HCT116 (cell line): ENCODE data around the gene PHF20. TPM values are rescaled to one million over a fixed set of nuclear protein-coding genes. Genes with fewer than 3 reads are reported as not detected.

Experiments used
- ATAC-seq: fragments of 200-7000 bp; cut with Tn5 transposase; 2 replicates; pipeline ENCODE4 v1.9.1; 2020; ENCODE audit warnings: mild to moderate bottlenecking, moderate library complexity
- BruUV-seq: library from RNA; stranded (reverse); fragments of 400-500 nt; replicated peaks from 2 replicates; lab custom pipeline; 2021; lab: Mats Ljungman, UMichigan
- CTCF ChIA-PET: fragments of 300-600 bp; sonication (Branson Sonifier 250); formaldehyde crosslinking; loops from one replicate; lab custom pipeline; 2021; ENCODE audit warnings: antibody characterized with exemption; lab: Charles Lee
- POLR2A ChIA-PET: fragments of 300-600, 350-600 bp; sonication (Branson Sonifier 250); formaldehyde crosslinking; loops from one replicate; lab custom pipeline; 2021; ENCODE audit warnings: antibody characterized with exemption; lab: Charles Lee
- RAD21 ChIA-PET, 2 experiments: fragments of 300-600 bp; sonication (Branson Sonifier 250); formaldehyde crosslinking; loops; one replicate each; lab custom pipeline; 2023; ENCODE audit warnings: low total read pairs in 2 of 2; ENCODE audit not compliant: uncharacterized antibody in 2 of 2, unreplicated experiment in 2 of 2, low non-redundant PET in 1 of 2; lab: Charles Lee
- DNase-seq: peaks from one replicate; pipeline ENCODE4 v3.0.0-alpha.2; 2010; ENCODE audit warnings: low read depth, low spot score
- H2AFZ ChIP-seq: fragments of 200-600 bp; shearing (Covaris generic), sonication (generic); 2 replicates; pipeline ENCODE4 v1.6.1; 2017; ENCODE audit warnings: low read depth, mixed run types, mixed read lengths, antibody characterized with exemption, low read length; ENCODE audit not compliant: poor library complexity, severe bottlenecking
- H3K27ac ChIP-seq: 2 replicates; pipeline ENCODE4 v1.5.1; 2012; ENCODE audit warnings: low read depth, low read length
- H3K27me3 ChIP-seq: fragments of 200-600 bp; sonication (generic); 2 replicates; pipeline ENCODE4 v1.6.1; 2016; ENCODE audit warnings: mixed run types, low read length, mixed read lengths; ENCODE audit not compliant: insufficient read depth
- H3K36me3 ChIP-seq, 2 experiments: fragments of 200-500 bp in 1 of 2; fragments of 200-600 bp in 1 of 2; sonication (Bioruptor generic) in 1 of 2; sonication (generic) in 1 of 2; 2 replicates each; pipeline versions ENCODE4 v1.5.1 to v1.6.1; 2014 to 2016; ENCODE audit warnings: low read length in 2 of 2, inconsistent platforms in 1 of 2, mixed read lengths in 1 of 2, mixed run types in 1 of 2; ENCODE audit not compliant: insufficient read depth in 2 of 2, control insufficient read depth in 1 of 2
- H3K4me1 ChIP-seq, 2 experiments: fragments of 200-600 bp in 1 of 2; sonication (generic) in 1 of 2; 2 replicates each; pipeline versions ENCODE4 v1.5.1 to v1.6.1; 2012 to 2017; ENCODE audit warnings: low read length in 2 of 2, inconsistent platforms in 1 of 2, mild to moderate bottlenecking in 1 of 2, mixed read lengths in 1 of 2, mixed run types in 1 of 2, moderate library complexity in 1 of 2; ENCODE audit not compliant: insufficient read depth in 2 of 2, control insufficient read depth in 1 of 2
- H3K4me2 ChIP-seq: fragments of 200-600 bp; sonication (generic); 2 replicates; pipeline ENCODE4 v1.6.1; 2017; ENCODE audit warnings: mixed run types, low read length, mixed read lengths
- H3K4me3 ChIP-seq, 2 experiments: fragments of 200-600 bp in 1 of 2; sonication (generic) in 1 of 2; replicated peaks in 1 of 2; 2 replicates each; pipeline ENCODE4 v1.5.1; 2011 to 2016; ENCODE audit warnings: low read length in 2 of 2, control low read depth in 1 of 2, low read depth in 1 of 2, mild to moderate bottlenecking in 1 of 2, mixed read lengths in 1 of 2, mixed run types in 1 of 2
- H3K79me2 ChIP-seq: fragments of 200-600 bp; sonication (generic); 2 replicates; pipeline ENCODE4 v1.6.1; 2017; ENCODE audit warnings: mild to moderate bottlenecking, mixed run types, low read length, moderate library complexity, mixed read lengths; ENCODE audit not compliant: insufficient read depth
- H3K9ac ChIP-seq: fragments of 200-600 bp; sonication (generic); 2 replicates; pipeline ENCODE4 v1.6.1; 2016; ENCODE audit warnings: low read length, mixed read lengths
- H3K9me2 ChIP-seq: fragments of 200-600 bp; sonication (generic), shearing (Covaris generic); 2 replicates; pipeline ENCODE4 v1.6.1; 2017; ENCODE audit warnings: mixed run types, mild to moderate bottlenecking, moderate library complexity; ENCODE audit not compliant: insufficient read depth
- H3K9me3 ChIP-seq, 2 experiments: fragments of 200-500 bp in 1 of 2; fragments of 200-600 bp in 1 of 2; sonication (Bioruptor generic) in 1 of 2; sonication (generic) in 1 of 2; 2 replicates each; pipeline ENCODE4 v1.6.1; 2014 to 2017; ENCODE audit warnings: low read length in 2 of 2, mixed read lengths in 2 of 2, inconsistent platforms in 1 of 2, low read depth in 1 of 2, mild to moderate bottlenecking in 1 of 2, mixed run types in 1 of 2, moderate library complexity in 1 of 2; ENCODE audit not compliant: control insufficient read depth in 1 of 2, insufficient read depth in 1 of 2
- H4K20me1 ChIP-seq: fragments of 200-600 bp; sonication (generic), shearing (Covaris generic); 2 replicates; pipeline ENCODE4 v1.6.1; 2017; ENCODE audit warnings: mixed run types, mild to moderate bottlenecking, moderate library complexity; ENCODE audit not compliant: insufficient read depth
- CBX3 ChIP-seq: IDR thresholded peaks from 2 replicates; pipeline ENCODE4 v1.6.1; 2012; ENCODE audit warnings: low read depth
- CEBPB ChIP-seq: IDR thresholded peaks from 2 replicates; pipeline ENCODE4 v1.6.1; 2012; ENCODE audit warnings: low read depth
- ELF1 ChIP-seq: IDR thresholded peaks from 2 replicates; pipeline ENCODE4 v1.6.1; 2012; ENCODE audit warnings: low read depth, borderline replicate concordance
- EZH2 ChIP-seq: fragments of 200-600 bp; sonication (generic); IDR thresholded peaks from 2 replicates; pipeline ENCODE4 v1.6.1; 2017; ENCODE audit warnings: antibody characterized with exemption, mixed run types
- EZH2phosphoT487 ChIP-seq: fragments of 200-600 bp; IDR thresholded peaks from 2 replicates; pipeline ENCODE4 v1.6.1; 2018; ENCODE audit warnings: antibody characterized with exemption, borderline replicate concordance
- FOSL1 ChIP-seq: IDR thresholded peaks from 2 replicates; pipeline ENCODE4 v1.6.1; 2012; ENCODE audit warnings: low read depth
- JUND ChIP-seq: IDR thresholded peaks from 2 replicates; pipeline ENCODE4 v1.6.1; 2012
- POLR2A ChIP-seq: IDR thresholded peaks from 2 replicates; pipeline ENCODE4 v1.7.0; 2011; ENCODE audit warnings: borderline replicate concordance; ENCODE audit not compliant: insufficient read depth, insufficient read length; ENCODE audit errors: extremely low read depth
- POLR2AphosphoS5 ChIP-seq: IDR thresholded peaks from 2 replicates; pipeline ENCODE4 v1.6.1; 2011; ENCODE audit warnings: mild to moderate bottlenecking, low read depth, low read length, moderate library complexity
- RAD21 ChIP-seq: IDR thresholded peaks from 2 replicates; pipeline ENCODE4 v1.6.1; 2012; ENCODE audit warnings: low read depth, mild to moderate bottlenecking
- SP1 ChIP-seq: IDR thresholded peaks from 2 replicates; pipeline ENCODE4 v1.6.1; 2012; ENCODE audit warnings: low read depth
- SRF ChIP-seq: IDR thresholded peaks from 2 replicates; pipeline ENCODE4 v1.6.1; 2012; ENCODE audit warnings: low read depth
- YY1 ChIP-seq: IDR thresholded peaks from 2 replicates; pipeline ENCODE4 v1.6.1; 2011; ENCODE audit warnings: low read length, low read depth, moderate library complexity, mild to moderate bottlenecking; ENCODE audit not compliant: insufficient replicate concordance; ENCODE audit errors: extremely low read depth
- ZFX ChIP-seq: fragments of 450-650 bp; IDR thresholded peaks from 2 replicates; pipeline ENCODE4 v1.6.1; 2017
- ZNF274 ChIP-seq: fragments of 200-500 bp; sonication (Bioruptor generic); IDR thresholded peaks from 2 replicates; pipeline ENCODE4 v1.6.1; 2014; ENCODE audit warnings: mild to moderate bottlenecking, low read depth, low read length, inconsistent platforms
- intact Hi-C: fragments of 100-400 bp; cut with micrococcal nuclease; formaldehyde crosslinking; loops from 2 replicates; pipeline ENCODE4 v1.10.0; 2022
- total RNA-seq: library from RNA; stranded (reverse); gene quantifications from one replicate; pipeline ENCODE4 v1.2.1, GENCODE V29; 2021; ENCODE audit not compliant: unreplicated experiment
- TF ChIP-seq, protein P1 (sequence below): IDR thresholded peaks from 2 replicates; pipeline ENCODE4 v1.6.1; 2012
- TF ChIP-seq, protein P2 (sequence below): IDR thresholded peaks from 2 replicates; pipeline ENCODE4 v1.6.1; 2012; ENCODE audit warnings: low read depth
- TF ChIP-seq, protein P3 (sequence below), 3 experiments: fragments of 200-600 bp in 1 of 3; sonication (generic) in 1 of 3; IDR thresholded peaks in 2 of 3; conservative IDR thresholded peaks in 1 of 3; 2 replicates each; pipeline ENCODE4 v1.5.1; 2012 to 2017; ENCODE audit warnings: low read depth in 2 of 3, low read length in 2 of 3, antibody characterized with exemption in 1 of 3, borderline replicate concordance in 1 of 3, control low read depth in 1 of 3, mild to moderate bottlenecking in 1 of 3, mixed read lengths in 1 of 3, mixed run types in 1 of 3, moderate library complexity in 1 of 3; ENCODE audit not compliant: insufficient read depth in 1 of 3
- TF ChIP-seq, protein P4 (sequence below): IDR thresholded peaks from 2 replicates; pipeline ENCODE4 v1.6.1; 2012

Gene PHF20
- total RNA-seq, 1 experiment from 2014 or later: 40.8 TPM

DNA sequence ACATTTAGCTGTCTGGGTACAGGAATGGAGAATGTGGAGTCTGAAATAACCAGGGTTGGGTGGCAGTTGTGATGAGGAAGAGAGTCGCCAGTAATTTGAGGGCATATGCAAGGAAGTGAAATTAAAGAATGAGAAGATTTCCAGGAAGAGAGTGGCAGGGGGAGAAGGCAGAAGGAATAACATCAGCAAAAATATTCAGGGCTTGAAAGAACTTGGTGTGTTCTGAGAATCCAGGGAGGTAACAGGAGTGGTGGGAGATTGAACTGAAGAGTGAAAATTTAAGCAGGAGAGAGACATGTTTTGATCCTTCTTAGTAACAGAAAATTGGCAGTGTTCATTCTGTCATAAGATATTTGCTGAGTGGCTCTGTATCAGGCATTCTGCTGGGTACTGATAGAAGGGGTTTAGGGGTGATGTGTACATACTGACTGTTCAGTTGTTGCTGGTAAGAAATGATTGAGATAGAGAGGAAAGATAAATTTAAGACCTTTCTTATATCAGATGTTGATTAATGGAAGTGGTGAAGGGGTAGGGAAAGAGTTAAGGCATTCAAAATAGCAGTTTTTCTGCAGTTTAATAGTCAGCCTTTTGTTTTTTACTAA, 54.7 kb downstream of the PHF20 start:
- intact Hi-C loops: no loop called here
- Histone ChIP-seq H3K4me3 (no peak overlapping the region), H3K9me2 (no peaks in the 10 kb centered on the region), H3K4me1 (peaks cover 13 to 26% of the 10 kb centered on the region in 2 experiments), H3K36me3 (no peaks in the 10 kb centered on the region), H3K4me2 (no peak overlapping the region), H4K20me1 (no peaks in the 10 kb centered on the region), H3K27me3 (no peaks in the 10 kb centered on the region), H3K9ac (no peak overlapping the region), H3K27ac (no peak overlapping the region), H3K9me3 (no peaks in the 10 kb centered on the region), H3K79me2 (no peaks in the 10 kb centered on the region; the same call in 1 of the 2 replicates), H2AFZ (no peak overlapping the region)
- no peak for DNase-seq
- BruUV-seq: no TSS peak
- ChIA-PET POLR2A (no interaction called here), CTCF (no interaction called here), RAD21 (no interaction called here)
- ATAC-seq: no peak
- no peak for TF ChIP-seq FOSL1
- no peak for TF ChIP-seq ELF1
- TF ChIP-seq CBX3: no peak
- TF ChIP-seq RAD21: no peak
- TF ChIP-seq, protein P1, sequence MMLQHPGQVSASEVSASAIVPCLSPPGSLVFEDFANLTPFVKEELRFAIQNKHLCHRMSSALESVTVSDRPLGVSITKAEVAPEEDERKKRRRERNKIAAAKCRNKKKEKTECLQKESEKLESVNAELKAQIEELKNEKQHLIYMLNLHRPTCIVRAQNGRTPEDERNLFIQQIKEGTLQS: no peak
- TF ChIP-seq YY1: no peak
- no peak for TF ChIP-seq ZNF274
- TF ChIP-seq, protein P2, sequence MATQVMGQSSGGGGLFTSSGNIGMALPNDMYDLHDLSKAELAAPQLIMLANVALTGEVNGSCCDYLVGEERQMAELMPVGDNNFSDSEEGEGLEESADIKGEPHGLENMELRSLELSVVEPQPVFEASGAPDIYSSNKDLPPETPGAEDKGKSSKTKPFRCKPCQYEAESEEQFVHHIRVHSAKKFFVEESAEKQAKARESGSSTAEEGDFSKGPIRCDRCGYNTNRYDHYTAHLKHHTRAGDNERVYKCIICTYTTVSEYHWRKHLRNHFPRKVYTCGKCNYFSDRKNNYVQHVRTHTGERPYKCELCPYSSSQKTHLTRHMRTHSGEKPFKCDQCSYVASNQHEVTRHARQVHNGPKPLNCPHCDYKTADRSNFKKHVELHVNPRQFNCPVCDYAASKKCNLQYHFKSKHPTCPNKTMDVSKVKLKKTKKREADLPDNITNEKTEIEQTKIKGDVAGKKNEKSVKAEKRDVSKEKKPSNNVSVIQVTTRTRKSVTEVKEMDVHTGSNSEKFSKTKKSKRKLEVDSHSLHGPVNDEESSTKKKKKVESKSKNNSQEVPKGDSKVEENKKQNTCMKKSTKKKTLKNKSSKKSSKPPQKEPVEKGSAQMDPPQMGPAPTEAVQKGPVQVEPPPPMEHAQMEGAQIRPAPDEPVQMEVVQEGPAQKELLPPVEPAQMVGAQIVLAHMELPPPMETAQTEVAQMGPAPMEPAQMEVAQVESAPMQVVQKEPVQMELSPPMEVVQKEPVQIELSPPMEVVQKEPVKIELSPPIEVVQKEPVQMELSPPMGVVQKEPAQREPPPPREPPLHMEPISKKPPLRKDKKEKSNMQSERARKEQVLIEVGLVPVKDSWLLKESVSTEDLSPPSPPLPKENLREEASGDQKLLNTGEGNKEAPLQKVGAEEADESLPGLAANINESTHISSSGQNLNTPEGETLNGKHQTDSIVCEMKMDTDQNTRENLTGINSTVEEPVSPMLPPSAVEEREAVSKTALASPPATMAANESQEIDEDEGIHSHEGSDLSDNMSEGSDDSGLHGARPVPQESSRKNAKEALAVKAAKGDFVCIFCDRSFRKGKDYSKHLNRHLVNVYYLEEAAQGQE: no peak
- no peak for TF ChIP-seq EZH2
- TF ChIP-seq, protein P3, sequence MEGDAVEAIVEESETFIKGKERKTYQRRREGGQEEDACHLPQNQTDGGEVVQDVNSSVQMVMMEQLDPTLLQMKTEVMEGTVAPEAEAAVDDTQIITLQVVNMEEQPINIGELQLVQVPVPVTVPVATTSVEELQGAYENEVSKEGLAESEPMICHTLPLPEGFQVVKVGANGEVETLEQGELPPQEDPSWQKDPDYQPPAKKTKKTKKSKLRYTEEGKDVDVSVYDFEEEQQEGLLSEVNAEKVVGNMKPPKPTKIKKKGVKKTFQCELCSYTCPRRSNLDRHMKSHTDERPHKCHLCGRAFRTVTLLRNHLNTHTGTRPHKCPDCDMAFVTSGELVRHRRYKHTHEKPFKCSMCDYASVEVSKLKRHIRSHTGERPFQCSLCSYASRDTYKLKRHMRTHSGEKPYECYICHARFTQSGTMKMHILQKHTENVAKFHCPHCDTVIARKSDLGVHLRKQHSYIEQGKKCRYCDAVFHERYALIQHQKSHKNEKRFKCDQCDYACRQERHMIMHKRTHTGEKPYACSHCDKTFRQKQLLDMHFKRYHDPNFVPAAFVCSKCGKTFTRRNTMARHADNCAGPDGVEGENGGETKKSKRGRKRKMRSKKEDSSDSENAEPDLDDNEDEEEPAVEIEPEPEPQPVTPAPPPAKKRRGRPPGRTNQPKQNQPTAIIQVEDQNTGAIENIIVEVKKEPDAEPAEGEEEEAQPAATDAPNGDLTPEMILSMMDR (IDR thresholded peaks at IDR 0.05 in 2 of 3, conservative IDR thresholded peaks at IDR 0.05 in 1 of 3; ENCODE audit: borderline replicate concordance in 1 of 3, insufficient read depth in 1 of 3, low read depth in 2 of 3, low read length in 2 of 3): no peak
- no peak for TF ChIP-seq ZFX
- no peak for TF ChIP-seq POLR2AphosphoS5
- no peak for TF ChIP-seq EZH2phosphoT487
- TF ChIP-seq CEBPB: no peak
- no peak for TF ChIP-seq SP1
- TF ChIP-seq, protein P4, sequence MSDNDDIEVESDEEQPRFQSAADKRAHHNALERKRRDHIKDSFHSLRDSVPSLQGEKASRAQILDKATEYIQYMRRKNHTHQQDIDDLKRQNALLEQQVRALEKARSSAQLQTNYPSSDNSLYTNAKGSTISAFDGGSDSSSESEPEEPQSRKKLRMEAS: no peak
- no peak for TF ChIP-seq POLR2A
- no peak for TF ChIP-seq JUND
- no peak for TF ChIP-seq SRF
